ENCODE measurements around the gene EML4. TPM values are rescaled to one million over a fixed set of nuclear protein-coding genes. Genes with fewer than 3 reads are reported as not detected.
A peak's percentile ranks its signal among the peaks of the same experiment; 100 is the strongest.
"Not testable (repeated sequence)": the region's sequence is repeated elsewhere in the genome, so short reads cannot be mapped to it uniquely, and the experiment has no call there.

The EML4 gene
- total RNA-seq, 4 donors from 2014 or later: 14.5 to 23.2 (median 17.8) TPM

- H3K36me3 ChIP-seq: no peaks in the 10 kb centered on the region
- TF ChIP-seq POLR2A (IDR thresholded peaks at IDR 0.05; ENCODE audit: low read depth): no peak
- TF ChIP-seq CTCF (IDR thresholded peaks at IDR 0.05): no peak
- no peak for TF ChIP-seq EP300 (IDR thresholded peaks at IDR 0.05)
- TF ChIP-seq POLR2AphosphoS5 (IDR thresholded peaks at IDR 0.05): no peak
- H3K27ac ChIP-seq (replicated peaks in 1 of 4): peak overlapping the region; percentile 10 to 91 (median 14)
- H3K9me3 ChIP-seq: no peaks in the 10 kb centered on the region
- no peak overlapping the region for H3K4me3 ChIP-seq
- H3K4me1 ChIP-seq: peaks cover 28 to 40% (median 38%) of the 10 kb centered on the region in 4 donors
- DNase-seq (ENCODE audit: extremely low spot score): no peak
- WGBS: 18% methylated on average over 1 of the region's 1 CpG
- intact Hi-C loops (cut with DNase I): loop anchor here (5.0 kb wide), 1 partner anchor 40 kb away; no protein-coding TSS in a partner anchor
- H3K27me3 ChIP-seq: no peaks in the 10 kb centered on the region
These were observed 2.9 kb downstream of the EML4 start for GRCh38 chr2:42172020-42172419.

GRCh38 chr2:42172566-42172965, 3.4 kb downstream of the EML4 start:
- no peak overlapping the region for H3K27ac ChIP-seq (replicated peaks in 1 of 4)
- no peaks in the 10 kb centered on the region for H3K27me3 ChIP-seq
- DNase-seq (ENCODE audit: extremely low spot score): no peak
- no peaks in the 10 kb centered on the region for H3K9me3 ChIP-seq
- H3K4me3 ChIP-seq: no peak overlapping the region
- peaks cover 28 to 40% (median 38%) of the 10 kb centered on the region in 4 donors for H3K4me1 ChIP-seq
- intact Hi-C loops (cut with DNase I): loop anchor here (5.0 kb wide), 1 partner anchor 40 kb away; no protein-coding TSS in a partner anchor
- TF ChIP-seq CTCF (IDR thresholded peaks at IDR 0.05) (no peak), POLR2AphosphoS5 (IDR thresholded peaks at IDR 0.05) (no peak), POLR2A (IDR thresholded peaks at IDR 0.05; ENCODE audit: low read depth) (no peak), EP300 (IDR thresholded peaks at IDR 0.05) (no peak)
- whole genome bisulfite sequencing: 52% methylated on average over 1 of the region's 1 CpG
- no peaks in the 10 kb centered on the region for H3K36me3 ChIP-seq

- WGBS: 100% methylated on average over 2 of the region's 2 CpGs
- H3K36me3 ChIP-seq; H3K27me3 ChIP-seq; DNase-seq (ENCODE audit: extremely low spot score); H3K9me3 ChIP-seq; H3K4me3 ChIP-seq; H3K27ac ChIP-seq (replicated peaks in 1 of 4): not testable (repeated sequence)
- peaks cover 28 to 40% (median 37%) of the 10 kb centered on the region in 4 donors for H3K4me1 ChIP-seq
- intact Hi-C loops (cut with DNase I): loop anchor here (5.0 kb wide), 1 partner anchor 41 kb away; no protein-coding TSS in a partner anchor
These were observed 4.3 kb downstream of the EML4 start for GRCh38 chr2:42173467-42173866.

GRCh38 chr2:42176992-42177738, 8.0 kb downstream of the EML4 start:
- no peaks in the 10 kb centered on the region for H3K27me3 ChIP-seq
- H3K4me3 ChIP-seq: no peak overlapping the region
- H3K36me3 ChIP-seq: no peaks in the 10 kb centered on the region
- H3K27ac ChIP-seq (replicated peaks in 1 of 4): no peak overlapping the region
- no peak for DNase-seq (ENCODE audit: extremely low spot score)
- intact Hi-C loops (cut with DNase I): no loop called here
- 98% methylated on average over 10 of the region's 10 CpGs for WGBS
- no peaks in the 10 kb centered on the region for H3K9me3 ChIP-seq
- H3K4me1 ChIP-seq: peaks cover 3 to 28% (median 14%) of the 10 kb centered on the region in 4 donors
- no peak for TF ChIP-seq POLR2A (IDR thresholded peaks at IDR 0.05; ENCODE audit: low read depth)
- TF ChIP-seq EP300 (IDR thresholded peaks at IDR 0.05): no peak
- TF ChIP-seq POLR2AphosphoS5 (IDR thresholded peaks at IDR 0.05): no peak
- TF ChIP-seq CTCF (IDR thresholded peaks at IDR 0.05): no peak

GRCh38 chr2:42178335-42178734, 9.2 kb downstream of the EML4 start:
- Histone ChIP-seq H3K27ac (replicated peaks in 1 of 4) (no peak overlapping the region), H3K27me3 (no peaks in the 10 kb centered on the region), H3K4me1 (peaks cover 0 to 21% (median 15%) of the 10 kb centered on the region in 4 donors), H3K9me3 (no peaks in the 10 kb centered on the region), H3K36me3 (no peaks in the 10 kb centered on the region), H3K4me3 (no peak overlapping the region)
- DNase-seq (ENCODE audit: extremely low spot score): no peak
- intact Hi-C loops (cut with DNase I): no loop called here
- TF ChIP-seq POLR2AphosphoS5 (IDR thresholded peaks at IDR 0.05) (no peak), POLR2A (IDR thresholded peaks at IDR 0.05; ENCODE audit: low read depth) (no peak), CTCF (IDR thresholded peaks at IDR 0.05) (no peak), EP300 (IDR thresholded peaks at IDR 0.05) (no peak)
- WGBS: 88% methylated on average over 6 of the region's 6 CpGs
